SHP77 (cell line): Measurements from ENCODE around the gene CD300LG.
A peak's percentile ranks its signal among the peaks of the same experiment; 100 is the strongest.

ENCODE experiments used
- DNase-seq, 2 experiments: peaks; one replicate each; lab custom pipeline; 2025; lab: John Stamatoyannopoulos, UW

CD300LG gene

GRCh38 chr17:43825567-43825966 lies 21.4 kb upstream of the CD300LG start:
- DNase-seq: no peak

- no peak for DNase-seq
Measured at GRCh38 chr17:43826206-43826605, 20.8 kb upstream of the CD300LG start.

GRCh38 chr17:43827596-43827995 lies 19.4 kb upstream of the CD300LG start:
- no peak for DNase-seq

GRCh38 chr17:43829738-43830137 lies 17.2 kb upstream of the CD300LG start:
- no peak for DNase-seq

GRCh38 chr17:43830510-43831140 lies 16.4 kb upstream of the CD300LG start:
- DNase-seq: no peak

GRCh38 chr17:43831633-43832032 lies 15.3 kb upstream of the CD300LG start:
- DNase-seq: no peak

GRCh38 chr17:43832168-43832975 lies 14.6 kb upstream of the CD300LG start:
- peak in 1 of 2 experiments; percentile 15 for DNase-seq

GRCh38 chr17:43832976-43833829 lies 13.8 kb upstream of the CD300LG start, which contains the start of gene MPP3:
TSS of gene MPP3 (minus strand) at chr17:43833146. CDS start at chr17:43831906, 1,240 bp downstream.
- peak; percentile 56 to 71 for DNase-seq

- DNase-seq: peak; percentile 54 to 59
Measured at GRCh38 chr17:43834106-43834505, 12.9 kb upstream of the CD300LG start.

GRCh38 chr17:43839670-43840108 lies 7.3 kb upstream of the CD300LG start:
- DNase-seq: peak; percentile 95 to 96

- DNase-seq: peak; percentile 27 to 40
Measured at GRCh38 chr17:43840814-43841213, 6.2 kb upstream of the CD300LG start.

- DNase-seq: no peak
Measured at GRCh38 chr17:43841282-43841681, 5.7 kb upstream of the CD300LG start.

GRCh38 chr17:43842091-43842974 lies 4.6 kb upstream of the CD300LG start:
- DNase-seq: peak; percentile 18 to 30

GRCh38 chr17:43842975-43843325 lies 4.0 kb upstream of the CD300LG start:
- no peak for DNase-seq

GRCh38 chr17:43844241-43844640 lies 2.7 kb upstream of the CD300LG start:
- no peak for DNase-seq

GRCh38 chr17:43845766-43846165 lies 1.2 kb upstream of the CD300LG start:
- DNase-seq: no peak

- DNase-seq: peak; percentile 52 to 65
Measured at GRCh38 chr17:43846221-43846712, 709 bp upstream of the CD300LG start.

GRCh38 chr17:43848601-43849000 lies 1.6 kb downstream of the CD300LG start:
- DNase-seq: no peak

GRCh38 chr17:43849116-43849515 lies 2.1 kb downstream of the CD300LG start:
- no peak for DNase-seq

GRCh38 chr17:43852571-43852970 lies 5.6 kb downstream of the CD300LG start:
- DNase-seq: no peak

- DNase-seq: no peak
Measured at GRCh38 chr17:43853546-43853945, 6.6 kb downstream of the CD300LG start.
